Activated naive CD4-positive, alpha-beta T cell treated with anti-CD3 and anti-CD28 coated beads, Interleukin-2, amount 10 ng/mL, durations not matched to agents 7 days and 5 days (primary cell): ENCODE results near the gene C1QB.

ENCODE experiments used
- CTCF ChIA-PET: fragments of 350-600 bp; sonication (Branson Sonifier 250); formaldehyde crosslinking; loops from one replicate; lab custom pipeline; 2021; ENCODE audit warnings: antibody characterized with exemption; lab: Charles Lee
- DNase-seq: peaks from one replicate; pipeline ENCODE4 v3.0.0-alpha.2; 2020
- H3K27ac Mint-ChIP-seq: one replicate; pipeline ENCODE4 v1.8.0; 2021; ENCODE audit warnings: mild to moderate bottlenecking, moderate library complexity, mixed read lengths
- H3K27me3 Mint-ChIP-seq: one replicate; pipeline ENCODE4 v1.8.0; 2021; ENCODE audit warnings: mild to moderate bottlenecking, mixed read lengths
- H3K36me3 Mint-ChIP-seq: one replicate; pipeline ENCODE4 v1.8.0; 2021; ENCODE audit warnings: mixed read lengths
- H3K4me1 Mint-ChIP-seq: one replicate; pipeline ENCODE4 v1.8.0; 2021; ENCODE audit warnings: mixed read lengths
- H3K4me3 Mint-ChIP-seq: one replicate; pipeline ENCODE4 v1.8.0; 2021; ENCODE audit warnings: mild to moderate bottlenecking, moderate library complexity, mixed read lengths
- H3K9me3 Mint-ChIP-seq: one replicate; pipeline ENCODE4 v1.8.0; 2021; ENCODE audit warnings: mixed read lengths

The C1QB gene

DNA sequence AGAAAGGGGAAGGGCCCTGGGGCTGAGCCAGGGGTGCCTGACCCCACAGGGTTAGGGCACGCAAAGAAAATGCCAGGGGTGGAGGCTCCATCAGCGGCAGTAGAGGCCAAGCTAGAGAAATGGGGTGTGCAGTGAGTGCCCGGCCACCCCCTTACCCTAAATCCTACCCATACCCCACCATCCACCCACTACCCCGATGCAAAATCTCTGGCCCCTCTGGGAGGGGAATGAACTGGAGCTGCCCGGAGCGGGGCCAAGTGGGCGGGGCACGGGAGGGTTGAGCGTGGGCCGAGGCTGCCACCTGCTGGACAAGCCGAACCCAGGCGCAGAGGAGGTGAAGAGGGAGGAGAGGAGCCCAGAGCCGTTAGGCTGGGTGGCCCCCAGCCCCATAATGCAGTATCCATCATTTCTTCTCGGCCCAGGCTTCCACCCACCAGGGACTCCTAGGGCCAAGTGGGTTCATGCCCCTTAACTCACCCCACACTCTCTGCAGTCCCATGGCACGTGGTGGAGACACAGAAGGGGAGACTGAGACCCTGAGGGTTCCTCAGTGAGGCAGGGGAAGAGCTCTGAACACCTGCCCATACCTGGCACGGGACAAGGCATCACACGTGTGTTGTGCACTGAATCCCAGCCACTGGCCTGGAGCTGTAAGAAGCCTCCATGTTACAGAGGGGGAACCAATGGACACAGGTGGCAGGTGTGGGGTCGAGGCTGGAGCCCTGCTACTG lies 11.0 kb upstream of the C1QB start:
- H3K4me1 Mint-ChIP-seq = no peaks in the 10 kb centered on the region
- CTCF ChIA-PET = interaction anchor here (0.6 to 5.5 kb wide), 8 partner anchors 13 to 280 kb away, joined by 3 to 30 read pairs (median 4); no protein-coding TSS in a partner anchor
- H3K4me3 Mint-ChIP-seq = no peak overlapping the region
- no peaks in the 10 kb centered on the region for H3K9me3 Mint-ChIP-seq
- peak; percentile 78 for DNase-seq
- H3K27me3 Mint-ChIP-seq = peaks cover 5% of the 10 kb centered on the region
- no peak overlapping the region for H3K27ac Mint-ChIP-seq
- H3K36me3 Mint-ChIP-seq = no peaks in the 10 kb centered on the region

DNA sequence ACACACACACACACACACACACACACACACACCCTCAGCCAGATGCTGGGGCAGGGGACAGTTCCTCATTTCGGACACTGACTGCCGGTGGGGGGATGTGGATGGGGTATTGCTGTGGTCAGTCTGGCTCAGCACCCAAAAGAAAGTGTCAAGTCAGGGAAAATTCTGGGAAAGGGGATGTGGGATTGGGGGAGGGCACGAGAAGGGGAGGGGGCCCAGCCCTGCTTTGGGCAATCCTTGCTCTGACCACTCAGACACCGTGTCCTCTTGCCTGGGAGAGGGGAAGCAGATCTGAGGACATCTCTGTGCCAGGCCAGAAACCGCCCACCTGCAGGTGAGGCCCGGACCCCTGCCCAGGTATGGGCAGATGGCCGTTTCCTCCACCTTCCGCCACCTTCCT lies 9.7 kb upstream of the C1QB start, which contains the start of gene C1QC:
Gene C1QC, plus strand, starts transcription at position 253 of the 400 bp plus-strand sequence. CDS start 391 bp downstream, outside the sequence.
- CTCF ChIA-PET = interaction anchor here (0.9 to 5.5 kb wide), 3 partner anchors 12 to 226 kb away, joined by 3 to 30 read pairs (median 5); no protein-coding TSS in a partner anchor
- Mint-ChIP-seq H3K4me1 (no peaks in the 10 kb centered on the region), H3K27me3 (peaks cover 5% of the 10 kb centered on the region), H3K4me3 (no peak within 1 kb of the TSS), H3K9me3 (no peaks in the 10 kb centered on the region), H3K36me3 (no peaks in the 10 kb centered on the region), H3K27ac (no peak within 1 kb of the TSS)
- DNase-seq = no peak

DNA sequence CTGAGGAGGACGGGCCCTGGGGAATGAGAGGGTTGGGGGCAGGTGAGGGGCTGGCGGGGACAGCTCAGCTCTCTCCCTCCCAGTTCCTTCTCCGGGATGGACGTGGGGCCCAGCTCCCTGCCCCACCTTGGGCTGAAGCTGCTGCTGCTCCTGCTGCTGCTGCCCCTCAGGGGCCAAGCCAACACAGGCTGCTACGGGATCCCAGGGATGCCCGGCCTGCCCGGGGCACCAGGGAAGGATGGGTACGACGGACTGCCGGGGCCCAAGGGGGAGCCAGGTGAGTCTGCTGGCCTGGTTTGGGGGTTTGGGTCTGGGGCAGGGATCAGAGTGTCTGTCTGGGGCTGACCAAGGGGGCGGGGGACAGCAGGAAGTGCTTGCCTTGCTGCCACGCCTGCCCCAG lies 9.1 kb upstream of the C1QB start:
- no peak for DNase-seq
- H3K9me3 Mint-ChIP-seq = no peaks in the 10 kb centered on the region
- H3K36me3 Mint-ChIP-seq = no peaks in the 10 kb centered on the region
- no peak overlapping the region for H3K4me3 Mint-ChIP-seq
- H3K27me3 Mint-ChIP-seq = peaks cover 5% of the 10 kb centered on the region
- CTCF ChIA-PET = interaction anchor here (5.5 kb wide), 1 partner anchor 223 kb away, joined by 30 read pairs; no protein-coding TSS in a partner anchor
- no peak overlapping the region for H3K27ac Mint-ChIP-seq
- no peaks in the 10 kb centered on the region for H3K4me1 Mint-ChIP-seq

DNA sequence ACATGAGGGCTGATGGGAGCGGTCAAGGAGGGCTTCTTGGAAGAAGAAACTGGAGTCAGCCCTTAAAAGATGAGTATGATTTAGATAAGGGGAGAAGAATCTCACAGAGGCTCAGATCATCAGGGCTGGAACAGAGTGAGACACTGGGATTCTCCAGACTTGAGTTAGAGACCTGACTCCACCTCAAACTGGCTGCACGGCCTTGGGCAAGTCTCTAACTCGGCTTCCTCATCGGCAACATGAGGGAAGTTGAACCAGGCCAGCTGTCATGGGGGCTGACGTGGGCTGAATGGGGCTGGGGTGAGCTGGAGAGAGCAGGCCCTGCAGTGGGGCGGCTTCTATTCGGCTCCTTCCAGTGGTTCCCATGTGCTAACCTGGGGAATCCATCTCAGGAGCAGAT lies 7.1 kb upstream of the C1QB start:
- Mint-ChIP-seq H3K27ac (no peak overlapping the region), H3K4me3 (no peak overlapping the region), H3K27me3 (peaks cover 7% of the 10 kb centered on the region), H3K4me1 (no peaks in the 10 kb centered on the region), H3K36me3 (no peaks in the 10 kb centered on the region), H3K9me3 (no peaks in the 10 kb centered on the region)
- CTCF ChIA-PET = no interaction called here
- DNase-seq = no peak

DNA sequence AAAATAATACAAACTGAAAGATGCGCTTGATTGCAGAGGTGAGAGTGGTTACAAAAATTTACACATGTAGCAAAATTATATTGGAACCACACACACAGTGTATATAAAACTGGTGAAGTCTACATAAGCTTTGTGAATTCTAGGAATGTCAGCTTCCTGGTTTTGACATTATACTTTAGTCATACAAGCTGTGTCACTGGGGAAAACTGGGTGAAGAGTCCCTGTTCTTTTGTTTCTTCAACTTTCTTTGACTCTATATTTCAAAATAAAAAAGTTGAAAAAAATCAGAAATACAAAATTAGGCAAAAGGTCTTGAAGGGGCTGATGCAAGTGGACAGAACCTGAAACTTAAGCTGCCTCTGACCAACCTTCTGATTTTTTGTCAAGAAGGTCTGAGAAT lies 6.7 kb upstream of the C1QB start:
- Mint-ChIP-seq H3K4me1 (no peaks in the 10 kb centered on the region), H3K27ac (no peak overlapping the region)
- CTCF ChIA-PET = no interaction called here

DNA sequence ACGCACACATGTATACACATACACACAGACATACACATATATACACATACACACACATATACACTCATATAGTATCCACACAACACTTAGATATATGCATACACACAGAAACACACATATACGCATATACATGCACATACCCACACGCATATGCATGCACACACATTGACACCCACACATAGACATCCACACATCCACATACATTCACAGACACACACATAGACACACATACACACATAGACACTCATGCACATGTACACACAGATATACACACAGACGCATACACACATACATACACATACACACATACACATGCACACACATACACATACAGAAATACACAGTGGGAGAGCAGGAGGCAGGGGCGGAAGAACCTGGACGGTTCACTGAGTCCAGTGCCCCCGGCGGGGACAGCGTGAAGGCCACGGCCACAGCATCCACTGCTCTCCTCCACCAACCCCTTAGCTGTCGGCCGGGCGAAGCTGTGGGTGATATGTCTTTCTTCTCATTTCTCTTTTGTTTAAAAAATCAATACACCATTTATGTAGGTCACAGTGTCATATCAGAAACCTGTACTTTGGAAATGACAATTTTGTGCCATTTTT lies 2.8 kb upstream of the C1QB start:
- Mint-ChIP-seq H3K4me3 (no peak overlapping the region), H3K9me3 (no peaks in the 10 kb centered on the region), H3K36me3 (no peaks in the 10 kb centered on the region), H3K27me3 (peaks cover 11% of the 10 kb centered on the region), H3K27ac (no peak overlapping the region), H3K4me1 (no peaks in the 10 kb centered on the region)
- CTCF ChIA-PET = no interaction called here
- no peak for DNase-seq

More for the DNA sequence above, 6.7 kb upstream of the C1QB start:
- no peaks in the 10 kb centered on the region for H3K36me3 Mint-ChIP-seq
- H3K9me3 Mint-ChIP-seq = no peaks in the 10 kb centered on the region
- H3K4me3 Mint-ChIP-seq = no peak overlapping the region
- no peak for DNase-seq
- peaks cover 11% of the 10 kb centered on the region for H3K27me3 Mint-ChIP-seq

DNA sequence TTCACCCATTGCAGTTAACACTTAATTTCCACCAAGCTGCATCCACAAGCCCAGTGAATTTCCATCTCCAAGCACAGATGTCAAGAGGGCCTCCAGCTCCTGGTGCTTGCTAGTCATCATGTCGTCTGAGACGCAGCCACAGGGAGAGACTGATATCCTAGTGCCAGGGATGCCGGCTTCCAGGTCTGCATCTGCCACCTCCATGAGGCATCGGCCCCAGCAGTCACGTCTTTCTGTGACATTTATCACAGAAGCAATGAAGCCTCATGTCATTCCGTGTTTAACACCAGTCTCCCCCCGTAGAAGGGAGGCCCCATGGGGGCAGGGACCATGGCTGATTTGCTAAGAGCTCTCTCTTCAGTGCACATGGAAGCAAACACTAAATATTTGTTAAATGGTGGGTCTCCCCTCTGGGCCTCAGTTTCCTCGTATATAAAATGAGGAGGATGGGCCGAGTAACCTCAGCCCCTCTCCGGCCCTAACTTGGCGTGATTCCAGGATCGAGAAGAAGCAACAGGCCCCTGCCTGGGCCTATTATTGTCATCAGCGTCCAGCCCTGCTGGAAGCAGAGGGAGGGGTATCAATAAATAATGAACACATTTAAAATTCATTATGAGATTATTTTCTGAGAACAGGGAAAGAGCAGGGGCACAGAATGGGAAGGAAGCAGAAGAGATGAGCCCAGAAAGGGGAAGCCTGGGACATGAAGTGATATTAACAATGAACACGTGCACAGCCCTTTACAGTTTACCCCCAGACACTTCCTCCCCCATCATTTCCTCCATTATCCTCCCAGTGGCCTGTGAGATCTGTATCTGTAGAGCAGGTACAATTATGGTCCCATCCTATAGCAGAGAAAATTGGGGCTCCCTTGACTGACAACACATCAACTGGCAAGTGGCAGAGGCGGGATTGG lies 837 bp upstream of the C1QB start:
- Mint-ChIP-seq H3K4me1 (no peaks in the 10 kb centered on the region), H3K27me3 (peaks cover 18% of the 10 kb centered on the region), H3K36me3 (no peaks in the 10 kb centered on the region), H3K4me3 (no peak overlapping the region), H3K27ac (no peak overlapping the region), H3K9me3 (no peaks in the 10 kb centered on the region)
- DNase-seq = no peak
- CTCF ChIA-PET = no interaction called here

DNA sequence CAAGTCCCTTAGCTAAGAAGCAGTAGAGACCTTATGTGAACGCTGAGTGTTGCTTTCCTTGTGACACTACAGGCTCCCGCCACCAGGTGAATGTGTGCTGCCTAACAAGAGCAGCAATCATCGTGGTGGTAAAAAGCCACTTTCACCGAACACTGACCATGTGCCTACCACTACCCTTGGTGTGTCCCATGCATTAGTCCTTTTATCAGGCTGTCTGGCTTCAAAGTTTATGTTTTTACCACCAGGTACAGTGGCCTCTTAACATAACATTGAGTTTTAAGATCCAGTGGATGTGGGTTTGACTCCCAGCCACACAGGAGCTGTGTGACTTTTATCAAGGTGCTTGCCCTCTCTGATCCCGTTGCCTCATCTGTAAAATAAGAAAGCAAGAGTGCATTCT lies 1.7 kb downstream of the C1QB start:
- H3K9me3 Mint-ChIP-seq = no peaks in the 10 kb centered on the region
- H3K36me3 Mint-ChIP-seq = no peaks in the 10 kb centered on the region
- H3K4me3 Mint-ChIP-seq = no peak overlapping the region
- H3K27ac Mint-ChIP-seq = no peak overlapping the region
- H3K27me3 Mint-ChIP-seq = peaks cover 25% of the 10 kb centered on the region
- CTCF ChIA-PET = interaction anchor here (1.7 kb wide), 1 partner anchor 12 kb away, joined by 5 read pairs; the partner anchor contains the start of gene C1QC
- H3K4me1 Mint-ChIP-seq = no peaks in the 10 kb centered on the region
- no peak for DNase-seq

DNA sequence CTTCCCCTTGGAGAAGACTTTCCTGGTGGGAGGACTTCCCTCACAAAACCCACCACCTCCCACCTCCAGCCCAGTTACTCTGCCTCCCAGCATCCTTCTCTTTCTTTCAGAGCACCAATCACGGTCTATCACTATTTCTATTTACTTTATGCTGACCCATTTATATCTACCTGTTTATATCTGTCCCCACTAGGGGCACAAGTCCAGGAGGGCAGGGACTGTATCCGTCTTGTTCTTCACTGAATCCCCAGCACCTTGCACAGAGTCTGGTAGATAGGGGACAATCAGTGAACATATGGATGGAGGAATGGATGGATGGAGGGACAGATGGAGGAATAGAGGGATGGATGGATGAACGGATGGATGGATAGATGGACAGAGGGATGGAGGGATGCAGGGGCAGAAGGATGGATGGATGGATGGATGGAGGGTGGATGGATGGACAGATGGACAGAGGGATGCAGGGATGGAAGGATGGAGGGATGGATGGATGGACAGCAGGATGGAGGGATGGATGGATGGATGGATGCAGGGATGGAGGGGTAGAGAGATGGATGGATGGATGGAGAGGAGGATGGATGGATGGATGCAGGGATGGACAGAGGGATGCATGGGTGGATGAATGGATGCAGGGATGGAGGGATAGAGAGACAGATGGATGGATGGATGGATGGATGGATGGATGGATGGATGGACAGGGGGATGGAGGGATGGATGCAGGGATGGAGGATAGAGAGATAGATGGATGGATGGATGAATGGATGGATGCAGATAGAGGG lies 5.5 kb downstream of the C1QB start:
- CTCF ChIA-PET = no interaction called here
- H3K9me3 Mint-ChIP-seq = no peaks in the 10 kb centered on the region
- peaks cover 19% of the 10 kb centered on the region for H3K27me3 Mint-ChIP-seq
- no peaks in the 10 kb centered on the region for H3K36me3 Mint-ChIP-seq
- DNase-seq = no peak
- H3K27ac Mint-ChIP-seq = no peak overlapping the region
- no peaks in the 10 kb centered on the region for H3K4me1 Mint-ChIP-seq
- no peak overlapping the region for H3K4me3 Mint-ChIP-seq

DNA sequence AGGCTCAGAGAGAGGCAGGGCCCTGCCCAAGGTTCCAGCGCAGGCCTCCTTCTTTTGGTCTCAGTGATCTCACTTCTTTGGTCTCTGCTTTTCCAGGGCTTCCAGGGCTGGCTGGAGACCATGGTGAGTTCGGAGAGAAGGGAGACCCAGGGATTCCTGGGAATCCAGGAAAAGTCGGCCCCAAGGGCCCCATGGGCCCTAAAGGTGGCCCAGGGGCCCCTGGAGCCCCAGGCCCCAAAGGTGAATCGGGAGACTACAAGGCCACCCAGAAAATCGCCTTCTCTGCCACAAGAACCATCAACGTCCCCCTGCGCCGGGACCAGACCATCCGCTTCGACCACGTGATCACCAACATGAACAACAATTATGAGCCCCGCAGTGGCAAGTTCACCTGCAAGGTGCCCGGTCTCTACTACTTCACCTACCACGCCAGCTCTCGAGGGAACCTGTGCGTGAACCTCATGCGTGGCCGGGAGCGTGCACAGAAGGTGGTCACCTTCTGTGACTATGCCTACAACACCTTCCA lies 7.7 kb downstream of the C1QB start:
- Mint-ChIP-seq H3K4me1 (no peaks in the 10 kb centered on the region), H3K36me3 (no peaks in the 10 kb centered on the region), H3K4me3 (no peak overlapping the region), H3K27ac (no peak overlapping the region), H3K9me3 (no peaks in the 10 kb centered on the region), H3K27me3 (peaks cover 11% of the 10 kb centered on the region)
- DNase-seq = no peak
- CTCF ChIA-PET = no interaction called here

DNA sequence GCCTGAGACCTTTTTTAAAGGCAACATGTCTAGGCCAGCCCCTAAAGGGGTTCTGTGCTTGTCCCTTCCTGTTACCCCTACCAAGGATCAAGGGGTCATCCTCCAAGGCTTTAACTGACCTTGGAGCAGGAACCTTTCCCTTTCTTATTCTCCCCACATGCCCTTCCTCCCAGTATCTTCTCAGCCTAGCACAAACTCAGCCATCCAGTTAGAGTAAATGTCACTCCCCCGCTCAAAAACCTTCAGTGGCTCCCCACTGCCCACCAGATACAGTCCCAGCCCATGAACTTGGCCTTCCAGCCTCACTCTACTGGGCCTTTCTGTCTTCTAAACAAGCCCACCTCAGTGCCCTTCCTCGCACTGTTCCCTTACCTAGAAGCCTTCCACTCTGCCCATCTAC lies 8.8 kb downstream of the C1QB start:
- CTCF ChIA-PET = interaction anchor here (1.0 kb wide), 1 partner anchor 19 kb away, joined by 3 read pairs; no protein-coding TSS in a partner anchor
- H3K4me3 Mint-ChIP-seq = no peak overlapping the region
- H3K9me3 Mint-ChIP-seq = no peaks in the 10 kb centered on the region
- no peak overlapping the region for H3K27ac Mint-ChIP-seq
- DNase-seq = no peak
- H3K4me1 Mint-ChIP-seq = no peaks in the 10 kb centered on the region
- peaks cover 7% of the 10 kb centered on the region for H3K27me3 Mint-ChIP-seq
- H3K36me3 Mint-ChIP-seq = no peaks in the 10 kb centered on the region

DNA sequence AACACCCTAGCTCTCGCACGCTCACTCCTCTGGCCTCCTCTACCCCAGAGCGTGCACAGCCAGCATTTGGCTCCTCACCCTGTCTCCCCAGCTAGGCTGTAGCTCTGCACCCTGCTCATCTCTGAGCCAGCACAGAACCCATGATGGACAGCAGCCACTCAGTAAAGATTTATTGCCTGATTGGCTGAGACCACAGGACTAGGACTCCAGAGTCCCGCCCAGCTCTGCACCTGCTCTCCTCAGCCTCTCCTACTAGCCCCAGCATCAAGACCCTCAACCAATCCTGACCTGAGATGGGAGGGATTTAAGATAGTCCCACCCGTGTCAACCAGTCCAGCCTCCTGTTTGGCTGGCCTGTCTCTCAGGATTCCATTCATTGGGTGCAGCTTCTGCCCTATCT lies 9.3 kb downstream of the C1QB start:
- no peak overlapping the region for H3K27ac Mint-ChIP-seq
- H3K4me3 Mint-ChIP-seq = no peak overlapping the region
- H3K36me3 Mint-ChIP-seq = no peaks in the 10 kb centered on the region
- CTCF ChIA-PET = interaction anchor here (1.0 kb wide), 1 partner anchor 20 kb away, joined by 3 read pairs; no protein-coding TSS in a partner anchor
- no peaks in the 10 kb centered on the region for H3K9me3 Mint-ChIP-seq
- no peak for DNase-seq
- no peaks in the 10 kb centered on the region for H3K4me1 Mint-ChIP-seq
- H3K27me3 Mint-ChIP-seq = peaks cover 7% of the 10 kb centered on the region

DNA sequence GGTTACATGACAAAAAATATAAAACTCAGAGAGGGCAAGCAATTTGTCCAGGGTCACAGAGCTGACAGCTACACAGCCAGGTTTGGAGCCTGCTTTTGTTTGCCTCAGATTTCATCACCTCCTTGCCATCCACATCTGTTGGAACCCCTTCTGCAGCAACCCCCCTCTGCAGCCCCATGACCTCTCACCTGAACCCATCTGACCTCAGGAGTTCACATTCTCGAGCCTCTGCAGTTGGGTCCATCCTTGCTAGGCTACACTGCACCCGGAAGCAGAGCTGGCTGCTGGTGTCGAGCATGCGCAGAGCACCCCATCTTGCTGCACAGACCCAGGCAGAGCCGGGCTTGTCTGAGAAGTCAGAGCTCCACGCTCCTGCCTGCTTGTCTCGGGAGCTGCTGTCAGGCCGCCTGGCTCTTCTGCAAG lies 10.0 kb downstream of the C1QB start:
- no peaks in the 10 kb centered on the region for H3K36me3 Mint-ChIP-seq
- no peak overlapping the region for H3K4me3 Mint-ChIP-seq
- CTCF ChIA-PET = interaction anchor here (0.6 to 1.0 kb wide), 2 partner anchors 20 to 250 kb away, joined by 3 read pairs; no protein-coding TSS in a partner anchor
- no peak for DNase-seq
- H3K9me3 Mint-ChIP-seq = no peaks in the 10 kb centered on the region
- H3K27me3 Mint-ChIP-seq = peaks cover 11% of the 10 kb centered on the region
- H3K27ac Mint-ChIP-seq = no peak overlapping the region
- H3K4me1 Mint-ChIP-seq = no peaks in the 10 kb centered on the region
